Activated naive CD4-positive, alpha-beta T cell treated with Interleukin-2 at 50 U/mL for 16 hours (primary cell): ENCODE results near the gene MCMBP.
"Not testable (repeated sequence)": the region's sequence is repeated elsewhere in the genome, so short reads cannot be mapped to it uniquely, and the experiment has no call there.

Source experiments
- DNase-seq: peaks from one replicate; pipeline ENCODE4 v3.0.0-alpha.2; 2020

MCMBP gene

GRCh38 chr10:119872860-119873681 is 428 bp upstream of the MCMBP start:
- peak; percentile 89 for DNase-seq

DNA sequence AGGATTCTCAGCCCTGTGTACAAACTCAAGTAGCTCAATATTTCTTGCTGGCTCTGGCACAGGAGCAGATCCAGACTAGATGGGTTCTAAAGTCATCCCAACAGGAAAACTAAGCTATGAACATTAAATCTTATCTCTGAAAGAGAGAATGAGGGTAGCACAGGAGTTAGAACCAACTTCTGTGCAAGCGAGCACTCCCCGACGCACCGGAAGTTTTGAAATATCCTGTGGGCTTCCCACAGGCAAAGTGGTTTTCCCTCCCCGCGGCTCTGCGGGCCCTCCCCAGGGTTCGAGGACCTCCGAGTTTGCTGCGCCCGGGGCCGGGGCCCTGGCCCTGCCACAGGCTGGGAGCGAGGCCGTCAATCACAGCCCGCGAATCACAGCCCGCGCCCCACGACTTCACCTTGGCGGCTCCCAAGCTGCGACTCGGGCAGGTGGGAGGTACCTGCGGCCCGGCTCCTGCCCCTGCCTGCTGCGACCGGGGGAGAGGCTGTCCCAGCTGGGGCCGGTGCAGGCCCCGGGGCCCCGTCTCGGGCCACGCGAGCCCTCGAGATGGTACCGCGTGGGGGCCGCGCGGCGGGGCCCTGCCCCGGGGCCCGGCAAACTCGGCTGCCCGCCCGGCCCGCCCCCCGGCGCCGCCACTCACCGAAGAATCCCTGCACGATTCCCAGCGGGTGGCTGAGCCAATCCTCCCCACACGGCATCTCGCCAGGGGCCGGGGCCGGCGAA is 598 bp downstream of the MCMBP start:
- peak; percentile 63 for DNase-seq

- not testable (repeated sequence) for DNase-seq
Observed at GRCh38 chr10:119869398-119869797, 3.2 kb downstream of the MCMBP start.

- no peak for DNase-seq
Observed at GRCh38 chr10:119867317-119867716, 5.3 kb downstream of the MCMBP start.

GRCh38 chr10:119865699-119866240 is 6.9 kb downstream of the MCMBP start:
- DNase-seq = no peak

GRCh38 chr10:119863951-119864565 is 8.6 kb downstream of the MCMBP start:
- DNase-seq = no peak

DNA sequence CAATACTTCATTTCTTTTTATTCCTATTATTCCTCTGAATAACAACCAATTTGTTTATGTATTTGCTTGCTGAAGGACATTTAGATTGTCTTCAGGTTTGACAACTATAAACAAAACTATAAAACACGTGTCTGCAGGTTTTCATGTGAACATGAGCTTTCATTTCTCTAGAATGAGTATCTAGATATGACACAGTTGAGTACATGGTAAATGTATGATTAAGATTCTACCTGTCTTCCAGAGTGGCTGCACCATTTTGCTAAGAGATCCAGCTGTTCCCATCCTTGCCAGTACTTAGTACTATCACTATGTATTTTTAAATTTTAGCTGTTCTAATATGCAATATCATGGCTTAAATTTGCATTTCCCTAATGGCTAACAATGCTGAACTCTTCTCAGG is 10.1 kb downstream of the MCMBP start:
- DNase-seq = no peak

DNA sequence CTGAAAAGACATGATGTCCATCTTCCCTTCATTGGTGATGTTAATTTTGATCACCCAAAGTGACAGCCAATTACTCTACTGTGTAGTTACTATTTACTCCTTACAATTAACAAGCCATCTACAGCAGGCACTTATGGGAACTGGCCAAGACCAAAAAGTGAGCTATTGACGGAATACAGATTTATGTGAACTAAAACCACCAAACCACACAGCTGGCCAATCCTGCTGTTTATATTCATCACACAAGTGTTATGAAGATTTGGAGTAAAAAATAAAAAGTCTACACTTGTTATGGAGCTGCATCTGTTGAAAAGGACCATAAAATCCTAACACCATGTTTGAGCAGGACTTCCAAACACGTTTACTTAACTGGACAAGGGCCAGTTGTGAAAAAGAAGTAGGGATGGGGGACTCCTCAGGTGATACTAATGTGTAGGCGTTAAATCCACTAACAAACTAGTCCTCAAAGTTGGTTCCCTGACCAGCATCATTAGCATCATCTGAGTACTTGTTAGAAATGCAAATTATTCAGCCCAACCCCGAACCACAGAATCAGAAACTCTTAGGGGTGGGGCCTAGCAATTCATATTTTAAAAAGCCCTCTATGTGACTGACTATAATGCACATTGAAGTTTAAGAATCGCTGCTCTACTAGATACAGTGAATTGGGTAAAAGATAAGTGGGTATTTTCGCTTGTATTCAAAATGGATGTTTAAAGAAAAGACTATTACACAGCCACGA is 11.6 kb downstream of the MCMBP start:
- no peak for DNase-seq

- DNase-seq = no peak
Observed at GRCh38 chr10:119859420-119860258, 13.0 kb downstream of the MCMBP start.

DNA sequence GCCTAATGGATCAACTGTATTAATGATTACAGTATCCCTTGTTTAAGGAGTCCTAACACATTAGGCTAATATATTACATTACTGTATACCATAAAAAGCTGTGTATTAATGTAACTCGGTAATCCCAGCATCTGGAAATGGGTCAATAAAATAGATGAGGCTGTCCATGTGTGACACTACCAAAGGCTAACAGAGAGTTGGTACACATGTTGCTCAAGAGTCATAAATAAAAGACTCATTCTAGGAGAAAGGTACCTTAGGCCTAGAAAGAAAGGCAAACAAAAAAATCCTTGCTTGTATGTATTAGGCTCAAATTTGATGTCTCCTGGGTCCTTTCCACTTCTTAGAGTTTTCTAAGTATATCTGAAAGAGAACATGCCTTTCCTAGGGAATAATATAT is 14.6 kb downstream of the MCMBP start:
- no peak for DNase-seq

DNA sequence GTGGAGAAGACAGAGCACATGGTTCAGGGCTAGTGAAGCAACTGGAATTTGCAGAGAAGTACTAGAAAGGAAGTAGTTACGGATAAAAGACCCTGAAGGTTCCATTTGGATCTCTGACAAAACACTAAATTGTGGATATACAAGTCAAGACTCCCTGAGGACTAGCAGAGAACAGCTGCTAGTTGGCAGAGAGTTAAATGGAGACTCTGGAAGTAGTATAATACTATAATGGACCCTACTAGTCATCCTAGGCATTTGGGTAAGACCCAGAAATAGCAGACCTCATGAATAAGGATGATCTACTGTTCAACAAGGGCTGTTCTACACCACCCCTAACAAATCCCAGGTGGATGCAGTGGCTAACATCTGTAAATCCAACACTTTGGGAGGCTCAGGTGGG is 19.1 kb downstream of the MCMBP start:
- DNase-seq = no peak

GRCh38 chr10:119852822-119853221 is 19.8 kb downstream of the MCMBP start:
- DNase-seq = no peak

GRCh38 chr10:119852277-119852676 is 20.4 kb downstream of the MCMBP start:
- DNase-seq = no peak

DNA sequence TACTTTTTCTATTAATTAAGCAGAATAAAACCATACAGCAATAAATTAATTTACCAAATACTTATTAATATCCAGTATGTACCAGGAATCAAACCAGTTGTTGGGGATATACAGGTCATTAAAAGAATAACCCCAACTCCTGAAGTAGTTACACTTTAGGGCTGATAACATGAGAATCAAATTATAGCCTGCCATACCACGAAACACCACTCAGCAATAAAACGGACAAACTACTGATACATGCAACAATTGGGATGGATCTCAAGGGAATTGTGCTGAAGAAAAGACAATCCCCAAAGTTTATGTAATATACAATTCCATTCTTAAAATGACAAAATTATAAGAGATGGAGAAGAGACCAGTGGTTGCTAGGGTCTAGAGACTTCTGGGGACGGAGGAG is 22.7 kb downstream of the MCMBP start:
- no peak for DNase-seq

- no peak for DNase-seq
Observed at GRCh38 chr10:119849031-119849789, 23.4 kb downstream of the MCMBP start.

DNA sequence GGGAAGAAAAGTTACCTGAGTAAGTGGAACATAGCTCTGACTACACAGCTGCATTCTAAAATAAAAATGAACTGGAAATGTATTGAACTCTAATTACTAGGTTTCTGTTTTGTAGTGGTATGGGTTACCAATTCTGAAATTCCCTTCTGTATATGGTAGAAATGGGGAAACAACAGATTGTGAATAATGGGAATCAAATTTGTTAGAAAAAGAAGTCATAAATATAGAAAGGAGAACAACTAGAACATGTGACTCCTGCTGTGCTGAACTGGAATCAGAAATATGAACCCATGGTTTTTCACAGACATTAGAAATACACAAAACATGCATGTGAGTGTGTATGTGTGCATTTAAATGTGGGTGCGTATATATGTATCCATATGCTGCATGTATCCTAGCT is 27.0 kb downstream of the MCMBP start:
- DNase-seq = no peak

DNA sequence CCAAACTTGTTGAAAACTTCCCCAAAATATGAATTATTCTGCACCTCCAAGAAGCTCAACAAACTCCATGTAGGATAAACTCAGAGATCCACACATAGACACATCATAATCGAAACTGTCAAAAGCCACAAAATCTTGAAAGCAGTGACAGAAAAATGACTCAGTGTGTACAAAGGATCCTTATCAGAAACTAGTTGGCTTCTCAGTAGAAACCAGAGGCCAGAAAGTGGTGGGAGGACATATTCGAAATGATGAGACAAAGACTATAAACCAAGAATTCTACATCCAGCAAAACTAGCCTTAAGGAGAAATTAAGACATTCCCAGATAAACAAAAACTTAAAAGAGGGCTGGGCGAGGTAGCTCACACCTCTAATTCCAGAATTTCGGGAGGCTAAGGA is 38.5 kb downstream of the MCMBP start:
- DNase-seq = no peak

DNA sequence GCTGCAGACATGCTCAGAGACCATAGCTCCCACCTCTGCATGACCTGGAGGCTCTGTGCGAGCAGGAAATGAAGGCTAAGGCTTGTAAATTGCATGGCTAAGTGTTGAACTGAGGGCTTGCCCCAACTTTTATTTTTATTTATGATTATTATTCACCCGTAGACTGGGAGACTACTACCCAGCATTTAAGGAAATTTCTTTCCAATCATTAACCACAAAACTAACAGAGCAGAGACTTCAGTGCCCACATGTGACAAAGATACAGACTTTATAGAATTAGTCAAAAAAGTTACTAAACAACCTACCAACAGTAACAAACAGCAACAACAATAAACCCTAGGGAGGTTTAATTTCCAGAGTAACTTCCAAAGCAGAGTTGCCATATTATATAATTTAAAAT is 39.7 kb downstream of the MCMBP start:
- no peak for DNase-seq

- no peak for DNase-seq
Observed at GRCh38 chr10:119831656-119832055, 41.0 kb downstream of the MCMBP start.

- DNase-seq = no peak
Observed at GRCh38 chr10:119830851-119831250, 41.8 kb downstream of the MCMBP start.

GRCh38 chr10:119829429-119829828 is 43.2 kb downstream of the MCMBP start:
- DNase-seq = no peak
